CD4-positive, alpha-beta T cell (primary cell): ENCODE data around the gene ARID1A. TPM values are rescaled to one million over a fixed set of nuclear protein-coding genes. Genes with fewer than 3 reads are reported as not detected.

Experiments used
- ATAC-seq: fragments of 200-7000 bp; cut with Tn5 transposase; one replicate; pipeline ENCODE4 v1.10.0; 2022; ENCODE audit warnings: mild to moderate bottlenecking; ENCODE audit not compliant: poor library complexity
- CTCF ChIA-PET: fragments of 350-600 bp; sonication (Branson Sonifier 250); formaldehyde crosslinking; loops from one replicate; lab custom pipeline; 2021; ENCODE audit warnings: antibody characterized with exemption, inconsistent platforms; lab: Charles Lee
- POLR2A ChIA-PET: fragments of 350-600 bp; sonication (Branson Sonifier 250); formaldehyde crosslinking; loops from one replicate; lab custom pipeline; 2021; ENCODE audit warnings: antibody characterized with exemption, inconsistent platforms; lab: Charles Lee
- DNase-seq, 14 experiments: peaks; one replicate each; pipeline ENCODE4 v3.0.0-alpha.2; 2013 to 2020; ENCODE audit warnings: mixed read lengths in 2 of 14
- H3K27ac ChIP-seq, 2 donors: one replicate each; pipeline versions ENCODE4 v1.5.1 to v1.7.0; 2013; ENCODE audit warnings: low read length in 2 of 2, low read depth in 1 of 2, mild to moderate bottlenecking in 1 of 2
- H3K27me3 ChIP-seq, 2 experiments: 1 replicate in 1 of 2; 2 replicates in 1 of 2; pipeline versions ENCODE4 v1.6.1 to v1.7.0; 2013; ENCODE audit warnings: low read length in 2 of 2, control low read depth in 1 of 2, mild to moderate bottlenecking in 1 of 2, moderate library complexity in 1 of 2; ENCODE audit not compliant: insufficient read depth in 2 of 2, control insufficient read depth in 1 of 2
- H3K36me3 ChIP-seq: one replicate; pipeline ENCODE4 v1.6.1; 2013; ENCODE audit warnings: low read length, control low read depth; ENCODE audit not compliant: insufficient read depth
- H3K4me1 ChIP-seq: one replicate; pipeline ENCODE4 v1.6.1; 2013; ENCODE audit warnings: low read length, control low read depth; ENCODE audit not compliant: insufficient read depth
- H3K4me3 ChIP-seq: one replicate; pipeline ENCODE4 v1.5.1; 2013; ENCODE audit warnings: mild to moderate bottlenecking, low read length, moderate library complexity
- H3K9me3 ChIP-seq, 2 experiments: 1 replicate in 1 of 2; 2 replicates in 1 of 2; pipeline versions ENCODE4 v1.6.1 to v1.7.0; 2013; ENCODE audit warnings: low read length in 2 of 2, mild to moderate bottlenecking in 2 of 2, control low read depth in 1 of 2, moderate library complexity in 1 of 2; ENCODE audit not compliant: control insufficient read depth in 1 of 2, insufficient read depth in 1 of 2
- H3K27ac Mint-ChIP-seq: one replicate; pipeline ENCODE4 v1.8.0; 2020; ENCODE audit warnings: mixed read lengths
- H3K27me3 Mint-ChIP-seq: one replicate; pipeline ENCODE4 v1.8.0; 2021; ENCODE audit warnings: mixed read lengths
- H3K36me3 Mint-ChIP-seq: one replicate; pipeline ENCODE4 v1.8.0; 2021; ENCODE audit warnings: low read depth, mixed read lengths
- H3K4me1 Mint-ChIP-seq: one replicate; pipeline ENCODE4 v1.8.0; 2021; ENCODE audit warnings: low read depth, mixed read lengths
- H3K4me3 Mint-ChIP-seq: one replicate; pipeline ENCODE4 v1.8.0; 2020; ENCODE audit warnings: mild to moderate bottlenecking, mixed read lengths
- H3K9me3 Mint-ChIP-seq: one replicate; pipeline ENCODE4 v1.8.0; 2020; ENCODE audit warnings: mixed read lengths
- CTCF ChIP-seq: fragments of 200-600 bp; IDR thresholded peaks from one replicate; pipeline ENCODE4 v1.8.0; 2022; ENCODE audit warnings: antibody characterized with exemption, mild to moderate bottlenecking
- intact Hi-C, 2 experiments: fragments of 100-400 bp; cut with DNase I in 1 of 2; cut with micrococcal nuclease in 1 of 2; formaldehyde crosslinking; loops; one replicate each; pipeline versions ENCODE4 v1.15.1 to v1.9.0; 2023 to 2025; cut with DNase I, micrococcal nuclease
- total RNA-seq, 174 experiments: library from RNA in 2 of 174; stranded (reverse) in 2 of 174; gene quantifications; one replicate each; pipeline ENCODE4 v1.2.3 and lab custom pipeline; 2021 to 2026

ARID1A gene
- total RNA-seq, 2 experiments from 2014 or later = 102 to 103 TPM

GRCh38 chr1:26747048-26747447 is 51.2 kb downstream of the ARID1A start:
- DNase-seq (no peak), ATAC-seq (no peak)
- ChIA-PET CTCF (interaction anchor here (1.1 to 1.5 kb wide), 2 partner anchors 19 to 69 kb away, joined by 3 to 4 read pairs; no protein-coding TSS in a partner anchor), POLR2A (interaction anchor here (0.6 to 11.0 kb wide), 7 partner anchors 8 to 742 kb away, joined by 3 to 202 read pairs (median 5); partner anchors contain the start of genes ARID1A and PIGV)
- Histone ChIP-seq H3K27ac (no peak overlapping the region), H3K9me3 (no peaks in the 10 kb centered on the region), H3K4me3 (no peak overlapping the region), H3K4me1 (peaks cover 85% of the 10 kb centered on the region), H3K36me3 (peaks cover 63% of the 10 kb centered on the region), H3K27me3 (no peaks in the 10 kb centered on the region)
- H3K36me3 Mint-ChIP-seq = peaks cover 80% of the 10 kb centered on the region
- peaks cover 90% of the 10 kb centered on the region for H3K4me1 Mint-ChIP-seq
- TF ChIP-seq CTCF = no peak
- no peak overlapping the region for H3K4me3 Mint-ChIP-seq
- H3K27me3 Mint-ChIP-seq = no peaks in the 10 kb centered on the region
- peak overlapping the region; percentile 76 for H3K27ac Mint-ChIP-seq
- intact Hi-C loops = no loop called here
- H3K9me3 Mint-ChIP-seq = no peaks in the 10 kb centered on the region

DNA sequence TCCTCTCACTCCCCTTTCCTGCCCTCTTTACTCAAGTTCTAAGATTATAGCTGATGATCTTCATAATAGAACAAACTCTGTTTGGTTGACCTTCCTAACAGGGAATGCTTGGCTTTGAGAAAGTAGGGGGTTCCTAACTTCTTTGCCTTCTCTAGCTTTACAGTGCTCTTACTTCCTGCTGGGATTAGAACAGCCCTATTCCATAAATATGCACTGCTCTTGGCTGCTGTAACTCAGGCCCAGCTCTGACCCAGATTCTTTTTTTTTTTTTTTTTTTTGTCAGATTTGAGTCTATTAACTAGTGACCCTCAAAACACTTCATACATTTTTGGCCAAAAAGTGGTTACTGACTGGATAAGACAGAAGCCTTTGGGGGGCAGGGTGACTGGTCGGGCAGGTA is 52.5 kb downstream of the ARID1A start:
- Mint-ChIP-seq H3K36me3 (peaks cover 84% of the 10 kb centered on the region), H3K27me3 (no peaks in the 10 kb centered on the region), H3K4me1 (peaks cover 91% of the 10 kb centered on the region), H3K9me3 (no peaks in the 10 kb centered on the region), H3K27ac (peak overlapping the region; percentile 76), H3K4me3 (no peak overlapping the region)
- Histone ChIP-seq H3K4me1 (peaks cover 72% of the 10 kb centered on the region), H3K9me3 (no peaks in the 10 kb centered on the region), H3K27ac (no peak overlapping the region), H3K27me3 (no peaks in the 10 kb centered on the region), H3K36me3 (peaks cover 70% of the 10 kb centered on the region), H3K4me3 (no peak overlapping the region)
- TF ChIP-seq CTCF = no peak
- ChIA-PET POLR2A (interaction anchor here (1.5 to 11.0 kb wide), 4 partner anchors 9 to 51 kb away, joined by 3 to 202 read pairs (median 6); partner anchors contain the start of gene ARID1A), CTCF (interaction anchor here (0.8 to 1.1 kb wide), 2 partner anchors 45 to 70 kb away, joined by 3 to 4 read pairs; no protein-coding TSS in a partner anchor)
- DNase-seq (no peak), ATAC-seq (no peak)
- intact Hi-C loops = no loop called here

- H3K27ac Mint-ChIP-seq = peak overlapping the region; percentile 74
- H3K4me1 Mint-ChIP-seq = peaks cover 90% of the 10 kb centered on the region
- peaks cover 62% of the 10 kb centered on the region for H3K4me1 ChIP-seq
- no peak overlapping the region for H3K4me3 Mint-ChIP-seq
- H3K9me3 ChIP-seq = no peaks in the 10 kb centered on the region
- H3K27me3 Mint-ChIP-seq = no peaks in the 10 kb centered on the region
- ATAC-seq (no peak), DNase-seq (no peak)
- ChIA-PET POLR2A (no interaction called here), CTCF (no interaction called here)
- intact Hi-C loops = no loop called here
- no peak for TF ChIP-seq CTCF
- H3K27ac ChIP-seq = no peak overlapping the region
- H3K36me3 ChIP-seq = peaks cover 80% of the 10 kb centered on the region
- no peak overlapping the region for H3K4me3 ChIP-seq
- no peaks in the 10 kb centered on the region for H3K27me3 ChIP-seq
- peaks cover 87% of the 10 kb centered on the region for H3K36me3 Mint-ChIP-seq
- no peaks in the 10 kb centered on the region for H3K9me3 Mint-ChIP-seq
Observed at GRCh38 chr1:26749458-26749857, 53.6 kb downstream of the ARID1A start.
